ENCODE data around the gene TUBGCP2.

- TF ChIP-seq CTCF (IDR thresholded peaks at IDR 0.05 in 2 of 3, conservative IDR thresholded peaks at IDR 0.05 in 1 of 3; ENCODE audit: borderline replicate concordance in 1 of 3, insufficient read depth in 1 of 3, low read depth in 2 of 3, low read length in 2 of 3), result no peak
- TF ChIP-seq SP1 (IDR thresholded peaks at IDR 0.05; ENCODE audit: low read depth), result no peak
- TF ChIP-seq POLR2AphosphoS5 (IDR thresholded peaks at IDR 0.05; ENCODE audit: low read depth, low read length), result no peak
Observed at GRCh38 chr10:133235265-133235855, 73.3 kb downstream of the TUBGCP2 start.
